NB4 (cell line): ENCODE measurements around the gene ENOX2.

Experiments
- MAX ChIP-seq: IDR thresholded peaks from 2 replicates; pipeline ENCODE4 v1.6.1; 2011; ENCODE audit warnings: low read depth, low read length
- MYC ChIP-seq: IDR thresholded peaks from 2 replicates; pipeline ENCODE4 v1.6.1; 2011; ENCODE audit warnings: low read depth, low read length
- POLR2A ChIP-seq: IDR thresholded peaks from 2 replicates; pipeline ENCODE4 v1.6.1; 2011; ENCODE audit warnings: mild to moderate bottlenecking; ENCODE audit not compliant: insufficient read length; ENCODE audit errors: extremely low read depth
- TF ChIP-seq, protein P1 (sequence below): IDR thresholded peaks from one replicate; pipeline ENCODE4 v1.5.1; 2012; ENCODE audit warnings: low read depth, low read length

GRCh38 chrX:130896026-130896425 is 7.0 kb downstream of the ENOX2 start:
- TF ChIP-seq, protein P1, sequence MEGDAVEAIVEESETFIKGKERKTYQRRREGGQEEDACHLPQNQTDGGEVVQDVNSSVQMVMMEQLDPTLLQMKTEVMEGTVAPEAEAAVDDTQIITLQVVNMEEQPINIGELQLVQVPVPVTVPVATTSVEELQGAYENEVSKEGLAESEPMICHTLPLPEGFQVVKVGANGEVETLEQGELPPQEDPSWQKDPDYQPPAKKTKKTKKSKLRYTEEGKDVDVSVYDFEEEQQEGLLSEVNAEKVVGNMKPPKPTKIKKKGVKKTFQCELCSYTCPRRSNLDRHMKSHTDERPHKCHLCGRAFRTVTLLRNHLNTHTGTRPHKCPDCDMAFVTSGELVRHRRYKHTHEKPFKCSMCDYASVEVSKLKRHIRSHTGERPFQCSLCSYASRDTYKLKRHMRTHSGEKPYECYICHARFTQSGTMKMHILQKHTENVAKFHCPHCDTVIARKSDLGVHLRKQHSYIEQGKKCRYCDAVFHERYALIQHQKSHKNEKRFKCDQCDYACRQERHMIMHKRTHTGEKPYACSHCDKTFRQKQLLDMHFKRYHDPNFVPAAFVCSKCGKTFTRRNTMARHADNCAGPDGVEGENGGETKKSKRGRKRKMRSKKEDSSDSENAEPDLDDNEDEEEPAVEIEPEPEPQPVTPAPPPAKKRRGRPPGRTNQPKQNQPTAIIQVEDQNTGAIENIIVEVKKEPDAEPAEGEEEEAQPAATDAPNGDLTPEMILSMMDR = no peak
- no peak for TF ChIP-seq POLR2A
- TF ChIP-seq MYC = no peak
- TF ChIP-seq MAX = no peak
